ENCODE data around the gene STX1A.
"Not testable (repeated sequence)": the region's sequence is repeated elsewhere in the genome, so short reads cannot be mapped to it uniquely, and the experiment has no call there.

The STX1A gene

GRCh38 chr7:73726083-73726466 is 6.6 kb upstream of the STX1A start:
- H3K4me3 Mint-ChIP-seq: no peak overlapping the region
- H3K9me3 Mint-ChIP-seq: no peaks in the 10 kb centered on the region
- no peaks in the 10 kb centered on the region for H3K36me3 Mint-ChIP-seq (ENCODE audit: low read depth)
- no peak overlapping the region for H3K27ac Mint-ChIP-seq
- intact Hi-C loops (cut with micrococcal nuclease): no loop called here
- peaks cover 66% of the 10 kb centered on the region for H3K27me3 Mint-ChIP-seq
- no peaks in the 10 kb centered on the region for H3K4me1 Mint-ChIP-seq (ENCODE audit: low read depth)

DNA sequence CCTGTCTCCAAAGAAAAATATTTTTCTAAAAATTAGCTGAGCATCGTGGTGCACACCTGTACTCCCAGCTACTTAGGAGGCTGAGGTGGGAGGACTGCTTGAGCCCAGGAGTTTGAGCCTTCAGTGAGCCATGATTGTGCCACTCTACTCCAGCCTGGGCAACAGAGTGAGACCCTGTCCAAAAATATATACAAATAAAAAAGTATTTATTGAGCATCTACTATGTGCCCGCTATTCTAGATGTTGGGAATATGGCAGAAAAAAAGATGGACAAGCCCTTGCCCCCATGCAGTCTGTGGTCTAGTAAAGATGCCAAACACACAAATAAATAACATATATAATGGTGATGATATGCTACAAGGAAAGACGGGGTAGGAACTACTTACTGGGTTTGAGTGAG is 4.3 kb upstream of the STX1A start:
- intact Hi-C loops (cut with micrococcal nuclease): no loop called here
- H3K27ac Mint-ChIP-seq: no peak overlapping the region
- peaks cover 7% of the 10 kb centered on the region for H3K4me1 Mint-ChIP-seq (ENCODE audit: low read depth)
- peaks cover 72% of the 10 kb centered on the region for H3K27me3 Mint-ChIP-seq
- H3K4me3 Mint-ChIP-seq: no peak overlapping the region
- H3K36me3 Mint-ChIP-seq (ENCODE audit: low read depth): no peaks in the 10 kb centered on the region
- H3K9me3 Mint-ChIP-seq: no peaks in the 10 kb centered on the region

DNA sequence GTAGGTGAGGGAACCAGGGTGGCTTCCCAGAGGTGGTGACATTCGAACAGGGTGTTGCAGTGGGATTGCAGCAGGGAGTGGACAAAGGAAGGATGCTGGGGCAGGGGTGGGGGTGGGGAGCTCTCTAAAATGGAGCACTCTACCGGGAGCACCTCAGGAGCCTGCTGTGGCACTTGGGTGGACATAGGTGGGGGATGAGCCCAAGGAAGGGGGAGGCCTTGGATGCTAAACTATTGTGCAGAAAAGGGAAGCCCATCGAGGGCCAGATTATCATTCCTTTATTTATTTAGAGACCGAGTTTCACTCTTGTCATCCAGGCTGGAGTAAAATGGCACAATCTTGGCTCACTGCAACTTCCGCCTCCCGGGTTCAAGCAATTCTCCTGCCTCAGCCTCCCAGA is 3.3 kb upstream of the STX1A start:
- H3K4me1 Mint-ChIP-seq (ENCODE audit: low read depth): peaks cover 17% of the 10 kb centered on the region

GRCh38 chr7:73722182-73722581 is 2.7 kb upstream of the STX1A start:
- peaks cover 22% of the 10 kb centered on the region for H3K4me1 Mint-ChIP-seq (ENCODE audit: low read depth)
- H3K27ac Mint-ChIP-seq; H3K9me3 Mint-ChIP-seq; H3K4me3 Mint-ChIP-seq; H3K36me3 Mint-ChIP-seq (ENCODE audit: low read depth); intact Hi-C loops (cut with micrococcal nuclease): not testable (repeated sequence)
- H3K27me3 Mint-ChIP-seq: peaks cover 76% of the 10 kb centered on the region

More for the DNA sequence above, 3.3 kb upstream of the STX1A start:
- Mint-ChIP-seq H3K36me3 (ENCODE audit: low read depth) (no peaks in the 10 kb centered on the region), H3K27me3 (peaks cover 72% of the 10 kb centered on the region), H3K27ac (no peak overlapping the region), H3K9me3 (no peaks in the 10 kb centered on the region), H3K4me3 (no peak overlapping the region)
- intact Hi-C loops (cut with micrococcal nuclease): no loop called here

GRCh38 chr7:73721377-73721817 is 1.9 kb upstream of the STX1A start:
- no peaks in the 10 kb centered on the region for H3K36me3 Mint-ChIP-seq (ENCODE audit: low read depth)
- peaks cover 77% of the 10 kb centered on the region for H3K27me3 Mint-ChIP-seq
- peaks cover 29% of the 10 kb centered on the region for H3K4me1 Mint-ChIP-seq (ENCODE audit: low read depth)
- intact Hi-C loops (cut with micrococcal nuclease): no loop called here
- no peak overlapping the region for H3K27ac Mint-ChIP-seq
- no peaks in the 10 kb centered on the region for H3K9me3 Mint-ChIP-seq
- H3K4me3 Mint-ChIP-seq: no peak overlapping the region

DNA sequence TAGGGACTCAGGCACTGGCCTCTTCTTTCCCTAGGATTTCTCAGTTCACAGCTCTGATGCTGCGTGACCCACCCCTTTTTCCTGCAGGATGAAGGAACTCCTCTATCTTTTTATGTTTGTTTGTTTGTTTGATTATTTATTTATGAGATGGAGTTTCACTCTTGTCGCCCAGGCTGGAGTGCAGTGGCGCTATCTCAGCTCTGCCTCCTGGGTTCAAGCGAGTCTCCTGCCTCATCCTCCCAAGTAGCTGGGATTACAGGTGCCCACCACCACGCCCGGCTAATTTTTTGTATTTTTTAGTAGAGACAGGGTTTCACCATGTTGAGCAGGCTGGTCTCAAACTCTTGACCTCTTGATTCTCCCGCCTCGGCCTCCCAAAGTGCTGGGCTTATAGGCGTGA is 974 bp upstream of the STX1A start:
- Mint-ChIP-seq H3K27me3 (peaks cover 86% of the 10 kb centered on the region), H3K4me1 (ENCODE audit: low read depth) (peaks cover 38% of the 10 kb centered on the region), H3K4me3 (peak overlapping the region; percentile 58)
- intact Hi-C loops (cut with micrococcal nuclease); H3K9me3 Mint-ChIP-seq; H3K27ac Mint-ChIP-seq; H3K36me3 Mint-ChIP-seq (ENCODE audit: low read depth): not testable (repeated sequence)

DNA sequence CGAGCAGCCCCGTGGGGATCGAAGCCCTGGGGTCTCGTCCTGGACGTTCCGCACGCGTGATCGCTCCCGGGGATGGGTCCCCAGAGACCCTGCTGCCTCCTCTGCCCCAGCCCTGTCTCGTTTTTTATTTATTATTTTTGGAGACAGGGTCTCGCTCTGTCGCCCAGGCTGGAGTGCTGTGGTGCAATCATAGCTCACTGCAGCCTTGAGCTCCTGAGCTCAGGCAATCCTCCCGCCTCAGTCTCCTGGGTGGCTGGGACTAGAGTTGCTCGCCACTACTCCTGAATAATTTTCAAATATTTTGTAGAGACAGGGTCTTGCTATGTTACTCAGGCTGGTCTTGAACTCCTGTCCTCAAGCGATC is 319 bp upstream of the STX1A start:
- Mint-ChIP-seq H3K36me3 (ENCODE audit: low read depth) (no peaks in the 10 kb centered on the region), H3K27me3 (peaks cover 85% of the 10 kb centered on the region), H3K9me3 (no peaks in the 10 kb centered on the region), H3K4me3 (peak overlapping the region; percentile 58), H3K4me1 (ENCODE audit: low read depth) (peaks cover 41% of the 10 kb centered on the region), H3K27ac (no peak overlapping the region)
- intact Hi-C loops (cut with micrococcal nuclease): loop anchor here (1.0 to 5.0 kb wide), 2 partner anchors 36 to 52 kb away; partner anchors contain the start of genes BUD23, DNAJC30 and VPS37D

GRCh38 chr7:73718438-73718881 is 1.0 kb downstream of the STX1A start:
- no peak overlapping the region for H3K27ac Mint-ChIP-seq
- peaks cover 41% of the 10 kb centered on the region for H3K4me1 Mint-ChIP-seq (ENCODE audit: low read depth)
- intact Hi-C loops (cut with micrococcal nuclease): loop anchor here (5.0 kb wide), 1 partner anchor 51 kb away; the partner anchor contains the start of gene VPS37D
- peaks cover 88% of the 10 kb centered on the region for H3K27me3 Mint-ChIP-seq
- H3K36me3 Mint-ChIP-seq (ENCODE audit: low read depth): no peaks in the 10 kb centered on the region
- peak overlapping the region; percentile 52 for H3K4me3 Mint-ChIP-seq
- H3K9me3 Mint-ChIP-seq: no peaks in the 10 kb centered on the region

DNA sequence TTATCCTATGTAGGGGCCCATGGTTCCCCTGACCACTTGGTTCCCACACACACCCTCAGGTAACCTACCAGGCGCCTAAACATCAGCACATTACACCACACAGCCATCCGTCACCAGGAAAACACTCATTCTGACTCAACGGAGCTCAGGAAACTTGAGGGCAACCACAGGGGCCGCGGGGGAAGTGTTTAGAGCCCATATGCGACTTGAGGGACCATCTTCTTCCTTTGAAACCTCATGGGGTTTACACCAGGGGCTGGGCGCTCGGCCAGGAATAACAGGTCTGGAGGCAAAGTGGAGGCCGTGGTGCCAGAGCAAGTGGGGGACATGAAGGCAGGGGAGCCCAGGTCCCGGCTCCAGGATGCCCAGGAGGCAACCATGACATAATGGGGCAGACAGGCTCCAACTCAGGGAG is 1.5 kb downstream of the STX1A start:
- Mint-ChIP-seq H3K4me3 (peak overlapping the region; percentile 17), H3K4me1 (ENCODE audit: low read depth) (peaks cover 43% of the 10 kb centered on the region), H3K27ac (no peak overlapping the region), H3K9me3 (no peaks in the 10 kb centered on the region), H3K27me3 (peaks cover 89% of the 10 kb centered on the region), H3K36me3 (ENCODE audit: low read depth) (no peaks in the 10 kb centered on the region)
- intact Hi-C loops (cut with micrococcal nuclease): loop anchor here (5.0 kb wide), 1 partner anchor 51 kb away; the partner anchor contains the start of gene VPS37D

- Mint-ChIP-seq H3K27ac (no peak overlapping the region), H3K4me1 (ENCODE audit: low read depth) (peaks cover 50% of the 10 kb centered on the region), H3K27me3 (peaks cover 89% of the 10 kb centered on the region), H3K36me3 (ENCODE audit: low read depth) (no peaks in the 10 kb centered on the region), H3K4me3 (no peak overlapping the region), H3K9me3 (no peaks in the 10 kb centered on the region)
- intact Hi-C loops (cut with micrococcal nuclease): loop anchor here (5.0 kb wide), 1 partner anchor 50 kb away; the partner anchor contains the start of gene VPS37D
Observed at GRCh38 chr7:73717025-73717807, 2.3 kb downstream of the STX1A start.

GRCh38 chr7:73716318-73716890 is 3.1 kb downstream of the STX1A start:
- Mint-ChIP-seq H3K27ac (no peak overlapping the region), H3K9me3 (no peaks in the 10 kb centered on the region), H3K27me3 (peaks cover 90% of the 10 kb centered on the region), H3K4me1 (ENCODE audit: low read depth) (peaks cover 50% of the 10 kb centered on the region), H3K4me3 (no peak overlapping the region), H3K36me3 (ENCODE audit: low read depth) (no peaks in the 10 kb centered on the region)
- intact Hi-C loops (cut with micrococcal nuclease): loop anchor here (5.0 kb wide), 1 partner anchor 49 kb away; the partner anchor contains the start of gene VPS37D

DNA sequence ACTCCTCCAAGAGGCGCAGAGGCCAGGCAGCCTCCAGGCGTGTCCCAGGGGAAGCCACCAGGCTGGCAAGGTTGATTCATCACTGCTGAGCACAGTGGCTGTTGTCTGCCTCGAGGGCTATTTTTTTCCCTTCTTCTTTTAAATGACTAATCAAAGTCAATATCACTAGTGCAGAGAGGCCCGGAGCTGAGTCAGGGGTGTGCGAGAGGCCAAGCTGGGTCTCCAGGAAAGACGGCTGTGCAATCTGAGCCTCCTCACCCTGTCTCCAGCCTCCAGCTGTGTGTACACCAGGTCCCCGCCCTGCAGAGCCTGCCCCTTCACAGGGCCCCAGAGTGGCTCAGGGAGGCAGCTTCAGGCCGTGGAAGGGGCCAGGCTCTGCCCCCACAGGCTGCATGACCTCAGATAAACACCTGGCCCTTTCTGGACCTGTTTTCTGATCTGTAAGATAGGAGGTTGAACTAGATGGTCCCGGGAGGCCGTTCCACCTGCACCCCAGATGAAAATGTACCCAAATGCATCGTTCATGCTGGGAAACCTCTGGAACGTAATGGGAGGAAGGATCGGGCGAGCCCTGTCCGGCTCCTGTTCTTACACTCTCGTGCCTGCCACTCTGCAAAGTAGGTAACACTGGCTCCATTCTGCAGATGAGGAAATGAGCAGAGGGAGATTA is 3.7 kb downstream of the STX1A start:
- Mint-ChIP-seq H3K4me1 (ENCODE audit: low read depth) (peaks cover 50% of the 10 kb centered on the region), H3K9me3 (no peaks in the 10 kb centered on the region), H3K36me3 (ENCODE audit: low read depth) (no peaks in the 10 kb centered on the region), H3K27ac (no peak overlapping the region), H3K4me3 (no peak overlapping the region), H3K27me3 (peaks cover 90% of the 10 kb centered on the region)
- intact Hi-C loops (cut with micrococcal nuclease): loop anchor here (5.0 kb wide), 1 partner anchor 48 kb away; the partner anchor contains the start of gene VPS37D

DNA sequence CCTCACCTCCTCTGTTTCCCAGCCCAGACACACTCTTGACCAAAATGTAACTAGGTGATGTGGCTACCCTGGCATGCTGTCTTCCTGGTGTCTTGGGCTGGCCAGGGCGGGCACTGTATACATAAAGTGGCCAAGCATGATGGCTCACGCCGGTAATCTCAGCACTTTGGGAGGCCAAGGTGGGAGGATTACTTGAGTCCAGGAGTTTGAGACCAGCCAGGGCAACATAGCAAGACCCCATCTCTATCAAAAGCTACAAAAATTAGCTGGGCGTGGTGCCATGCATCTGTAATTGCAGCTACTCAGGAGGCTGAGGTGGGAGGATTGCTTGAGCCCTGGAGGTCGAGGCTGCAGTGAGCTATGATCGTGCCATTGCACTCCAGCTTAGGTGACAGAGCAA is 6.2 kb downstream of the STX1A start:
- H3K27ac Mint-ChIP-seq; H3K36me3 Mint-ChIP-seq (ENCODE audit: low read depth); intact Hi-C loops (cut with micrococcal nuclease); H3K4me3 Mint-ChIP-seq; H3K9me3 Mint-ChIP-seq: not testable (repeated sequence)
- Mint-ChIP-seq H3K27me3 (peaks cover 91% of the 10 kb centered on the region), H3K4me1 (ENCODE audit: low read depth) (peaks cover 38% of the 10 kb centered on the region)

DNA sequence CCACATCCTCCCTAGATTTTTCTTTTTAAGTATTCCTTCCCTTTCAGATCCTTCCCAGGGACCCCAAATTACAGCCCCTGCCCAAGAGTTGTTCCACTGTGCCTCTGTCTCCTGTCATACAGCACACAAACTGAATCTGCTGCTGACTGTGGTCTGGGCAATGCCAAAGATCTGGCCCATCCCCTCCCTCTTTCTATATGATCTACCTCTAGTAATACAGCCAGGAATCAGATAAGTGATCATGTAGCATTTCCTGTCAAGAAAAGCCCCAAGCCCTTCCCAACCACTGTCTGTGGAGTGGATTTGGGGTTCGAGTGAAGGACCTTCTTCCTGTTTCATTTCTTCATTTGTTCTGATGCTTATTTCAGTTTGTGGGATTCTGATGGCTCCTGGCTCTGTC is 6.7 kb downstream of the STX1A start:
- no peak overlapping the region for H3K4me3 Mint-ChIP-seq
- no peak overlapping the region for H3K27ac Mint-ChIP-seq
- no peaks in the 10 kb centered on the region for H3K36me3 Mint-ChIP-seq (ENCODE audit: low read depth)
- peaks cover 32% of the 10 kb centered on the region for H3K4me1 Mint-ChIP-seq (ENCODE audit: low read depth)
- no peaks in the 10 kb centered on the region for H3K9me3 Mint-ChIP-seq
- intact Hi-C loops (cut with micrococcal nuclease): no loop called here
- peaks cover 88% of the 10 kb centered on the region for H3K27me3 Mint-ChIP-seq

Data from dendritic cell treated with granulocyte-macrophage colony-stimulating factor and Interleukin-4, amounts not matched to agents 40 ng/mL and 50 ng/mL, for 4 days (primary cell).